KOPT-K1 (cell line): ENCODE data around the gene SLC37A4.
"Not testable (repeated sequence)": the region's sequence is repeated elsewhere in the genome, so short reads cannot be mapped to it uniquely, and the experiment has no call there.

ENCODE experiments used
- H3K27ac ChIP-seq: fragments of 200-600 bp; sonication (generic); 2 replicates; pipeline ENCODE4 v1.5.1; 2016; ENCODE audit warnings: antibody characterized with exemption, mild to moderate bottlenecking, low read depth, low read length; ENCODE audit not compliant: poor library complexity, severe bottlenecking
- H3K36me3 ChIP-seq: fragments of 200-600 bp; sonication (generic); 2 replicates; pipeline ENCODE4 v1.5.1; 2017; ENCODE audit warnings: antibody characterized with exemption, mild to moderate bottlenecking, low read length, moderate library complexity; ENCODE audit not compliant: insufficient read depth
- H3K9me3 ChIP-seq: fragments of 200-600 bp; sonication (generic); 2 replicates; pipeline ENCODE4 v1.5.1; 2017; ENCODE audit warnings: antibody characterized with exemption, low read length, mild to moderate bottlenecking; ENCODE audit not compliant: insufficient read depth, poor library complexity, severe bottlenecking

Gene SLC37A4

DNA sequence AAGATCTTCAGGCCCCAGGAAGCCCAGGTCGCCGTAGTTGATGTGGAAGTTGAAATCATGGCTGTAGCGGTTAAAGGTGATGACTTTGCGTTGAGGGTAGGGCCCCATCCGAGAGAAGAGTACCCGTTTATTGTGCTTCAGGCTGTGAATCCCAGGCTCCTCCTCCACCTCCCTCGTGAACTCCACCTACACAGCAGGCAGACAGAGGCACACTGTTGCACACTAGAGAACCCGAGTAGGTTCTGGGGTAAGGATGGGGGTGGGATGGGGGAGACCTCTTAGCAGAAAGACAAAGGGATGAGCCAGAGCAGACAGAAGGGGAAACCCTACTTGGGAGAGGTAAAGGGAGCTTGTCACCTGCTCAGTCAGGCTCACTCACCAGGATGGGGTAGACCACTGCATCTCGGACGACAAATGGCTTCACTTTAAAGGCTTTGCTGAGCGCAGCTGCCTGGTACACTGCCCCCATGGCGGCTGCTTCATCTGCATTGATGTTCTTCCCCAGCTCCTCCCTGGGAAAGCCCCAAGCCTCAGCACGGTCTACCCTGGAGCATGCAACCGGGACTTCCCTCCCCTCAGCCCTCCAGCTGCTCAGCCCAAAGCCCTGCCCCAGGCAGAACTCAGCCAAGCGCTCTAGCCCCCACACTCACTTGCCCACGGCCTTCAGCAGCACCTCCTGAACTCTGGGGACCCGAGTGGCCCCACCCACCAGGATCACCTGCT, 20.9 kb upstream of the SLC37A4 start:
- Histone ChIP-seq H3K36me3 (peaks cover 92% of the 10 kb centered on the region), H3K9me3 (no peaks in the 10 kb centered on the region)

DNA sequence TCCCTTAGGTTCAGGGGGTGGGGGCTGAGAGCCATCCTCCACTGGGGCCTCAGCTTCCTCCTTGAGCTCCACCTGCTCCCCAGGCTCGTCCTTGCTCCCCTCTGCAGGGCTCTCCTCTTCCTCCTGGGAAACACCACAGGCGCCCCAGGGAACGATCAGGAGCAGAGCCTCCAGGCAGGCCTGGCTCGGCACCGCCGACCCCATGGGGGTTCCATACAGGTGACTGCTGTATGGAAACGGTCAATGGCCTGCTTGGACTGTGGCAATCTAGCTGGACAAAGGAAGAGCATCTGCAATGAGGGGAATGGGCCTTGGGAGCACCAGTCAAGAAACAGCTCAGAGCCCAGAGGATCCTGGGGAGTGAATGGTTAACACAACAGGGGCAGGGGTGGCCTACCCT, 18.4 kb upstream of the SLC37A4 start:
- Histone ChIP-seq H3K9me3 (no peaks in the 10 kb centered on the region), H3K27ac (no peak overlapping the region), H3K36me3 (peaks cover 98% of the 10 kb centered on the region)

More for the DNA sequence above, 20.9 kb upstream of the SLC37A4 start:
- H3K27ac ChIP-seq, result no peak overlapping the region

GRCh38 chr11:119048644-119049043, 18.0 kb upstream of the SLC37A4 start:
- Histone ChIP-seq H3K9me3 (no peaks in the 10 kb centered on the region), H3K27ac (no peak overlapping the region), H3K36me3 (peaks cover 94% of the 10 kb centered on the region)

GRCh38 chr11:119047205-119047604, 16.5 kb upstream of the SLC37A4 start:
- H3K27ac ChIP-seq, result no peak overlapping the region

GRCh38 chr11:119046489-119046888, 15.8 kb upstream of the SLC37A4 start:
- Histone ChIP-seq H3K9me3 (no peaks in the 10 kb centered on the region), H3K36me3 (peaks cover 72% of the 10 kb centered on the region), H3K27ac (no peak overlapping the region)

More at GRCh38 chr11:119047205-119047604, 16.5 kb upstream of the SLC37A4 start:
- Histone ChIP-seq H3K9me3 (no peaks in the 10 kb centered on the region), H3K36me3 (peaks cover 80% of the 10 kb centered on the region)

GRCh38 chr11:119044708-119045107, 14.0 kb upstream of the SLC37A4 start:
- Histone ChIP-seq H3K36me3 (peaks cover 55% of the 10 kb centered on the region), H3K9me3 (no peaks in the 10 kb centered on the region), H3K27ac (no peak overlapping the region)

DNA sequence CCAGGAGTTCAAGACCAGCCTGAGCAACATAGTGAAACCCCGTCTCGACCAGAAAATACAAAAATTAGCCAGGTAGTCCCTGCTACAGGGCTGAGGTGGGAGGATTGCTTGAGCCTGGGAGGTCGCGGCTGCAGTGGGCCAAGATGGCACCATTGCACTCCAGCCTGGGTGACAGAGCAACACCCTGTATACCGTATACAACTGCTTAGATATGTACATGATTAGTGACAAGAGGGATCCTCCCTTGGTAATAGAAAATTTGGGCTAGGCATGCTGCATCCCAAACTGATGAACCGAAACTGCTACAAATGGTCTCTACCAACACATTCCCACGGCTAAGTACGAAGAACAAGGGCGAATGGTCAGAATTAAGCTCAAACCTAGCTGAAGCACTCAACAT, 12.2 kb upstream of the SLC37A4 start:
- H3K36me3 ChIP-seq, result peaks cover 37% of the 10 kb centered on the region
- H3K27ac ChIP-seq, result no peak overlapping the region
- no peaks in the 10 kb centered on the region for H3K9me3 ChIP-seq

- Histone ChIP-seq H3K27ac (no peak overlapping the region), H3K9me3 (no peaks in the 10 kb centered on the region), H3K36me3 (peaks cover 27% of the 10 kb centered on the region)
Observed at GRCh38 chr11:119041821-119042514, 11.3 kb upstream of the SLC37A4 start.

- H3K9me3 ChIP-seq, H3K36me3 ChIP-seq, H3K27ac ChIP-seq: not testable (repeated sequence)
Observed at GRCh38 chr11:119039471-119039870, 8.8 kb upstream of the SLC37A4 start.

DNA sequence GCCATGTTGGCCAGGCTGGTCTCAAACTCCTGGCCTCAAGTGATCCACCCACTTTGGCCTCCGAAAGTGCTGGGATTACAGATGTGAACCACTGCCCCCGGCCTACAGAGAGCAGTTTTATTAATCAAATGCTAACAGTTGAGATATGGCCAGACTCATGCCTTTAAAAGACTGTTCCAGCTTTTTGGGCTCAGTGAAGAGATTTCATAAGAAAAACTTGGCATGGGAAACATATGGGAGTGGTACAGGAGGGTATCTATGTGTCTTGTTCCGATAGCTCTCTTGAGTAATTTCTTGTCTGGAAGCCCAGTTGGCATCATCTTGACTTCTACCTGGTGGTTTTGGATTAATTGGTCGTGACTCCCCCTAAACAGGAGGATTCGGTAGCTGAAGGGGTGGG, 8.2 kb upstream of the SLC37A4 start:
- Histone ChIP-seq H3K36me3 (no peaks in the 10 kb centered on the region), H3K9me3 (no peaks in the 10 kb centered on the region), H3K27ac (no peak overlapping the region)

DNA sequence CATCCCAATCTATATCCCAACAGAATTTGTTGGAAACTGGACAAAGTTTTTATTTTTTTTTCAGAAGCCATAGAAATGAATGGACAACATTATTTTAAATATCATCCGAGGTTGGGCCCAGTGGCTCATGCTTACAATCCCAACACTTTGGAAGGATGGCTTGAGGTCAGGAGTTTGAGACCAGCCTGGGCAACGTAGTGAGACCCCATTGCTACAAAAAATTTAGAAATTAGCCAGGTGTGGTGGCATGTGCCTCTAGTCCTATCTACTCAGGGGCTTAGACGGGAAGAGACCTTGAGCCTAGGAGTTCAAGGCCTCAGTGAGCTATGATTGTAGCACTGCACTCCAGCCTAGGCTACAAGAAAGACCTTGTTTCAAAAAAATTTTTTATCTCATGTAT, 4.1 kb upstream of the SLC37A4 start:
- no peaks in the 10 kb centered on the region for H3K36me3 ChIP-seq
- H3K9me3 ChIP-seq, result no peaks in the 10 kb centered on the region
- H3K27ac ChIP-seq, result no peak overlapping the region

GRCh38 chr11:119033421-119033820, 2.7 kb upstream of the SLC37A4 start:
- not testable (repeated sequence) for H3K27ac ChIP-seq, H3K9me3 ChIP-seq, H3K36me3 ChIP-seq

- Histone ChIP-seq H3K9me3 (no peaks in the 10 kb centered on the region), H3K27ac (no peak overlapping the region), H3K36me3 (peaks cover 14% of the 10 kb centered on the region)
Observed at GRCh38 chr11:119031912-119032280, 1.2 kb upstream of the SLC37A4 start.

DNA sequence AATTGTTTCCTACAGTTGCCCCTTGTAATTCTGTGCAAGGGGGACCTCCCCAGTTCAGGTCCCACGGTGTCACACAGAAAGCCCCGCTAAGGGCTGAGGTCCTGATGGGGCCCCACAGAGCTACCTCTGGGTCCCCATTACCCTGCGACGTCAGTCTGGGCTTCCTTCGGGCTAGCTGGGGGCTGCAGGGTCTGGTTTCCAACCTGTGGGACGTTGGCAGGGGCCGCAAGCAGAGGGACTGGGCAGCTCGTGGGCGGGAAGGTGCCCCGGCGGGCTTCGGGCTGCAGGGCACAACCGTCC, 698 bp downstream of the SLC37A4 start:
- Histone ChIP-seq H3K36me3 (peaks cover 33% of the 10 kb centered on the region), H3K9me3 (no peaks in the 10 kb centered on the region), H3K27ac (peak overlapping the region; percentile 56)

GRCh38 chr11:119029340-119030028, 1.2 kb downstream of the SLC37A4 start:
- Histone ChIP-seq H3K9me3 (no peaks in the 10 kb centered on the region), H3K36me3 (peaks cover 38% of the 10 kb centered on the region), H3K27ac (peak overlapping the region; percentile 56)

GRCh38 chr11:119029069-119029339, 1.7 kb downstream of the SLC37A4 start:
- Histone ChIP-seq H3K27ac (no peak overlapping the region), H3K36me3 (peaks cover 42% of the 10 kb centered on the region), H3K9me3 (no peaks in the 10 kb centered on the region)
